ENCODE data around the gene PRKCA.

PRKCA gene

DNA sequence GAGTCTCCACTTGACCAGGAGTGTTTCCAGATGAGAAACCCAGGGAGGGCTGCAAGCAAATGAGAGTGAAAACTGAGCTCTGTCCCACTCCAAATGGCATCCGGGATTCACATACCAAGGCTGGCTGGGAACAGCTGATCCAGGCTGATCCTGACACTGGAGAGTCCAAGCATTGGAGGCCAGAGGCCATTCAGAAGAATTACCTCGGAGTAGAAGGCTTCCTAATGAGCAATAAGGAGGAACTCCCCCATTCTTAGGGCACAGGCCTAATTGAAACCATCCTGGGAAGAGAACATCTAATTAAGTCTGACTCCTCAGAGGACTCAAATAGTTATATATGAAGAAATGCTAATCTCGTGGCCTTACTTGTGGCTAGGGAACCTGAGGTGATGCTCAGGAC, 142.8 kb downstream of the PRKCA start:
- Histone ChIP-seq H4K20me1 (ENCODE audit: insufficient read depth, low read length, poor library complexity, severe bottlenecking) (no peaks in the 10 kb centered on the region), H3K36me3 (ENCODE audit: insufficient read depth, low read length) (no peaks in the 10 kb centered on the region), H2AFZ (ENCODE audit: low read length) (no peak overlapping the region), H3K9me2 (replicated peaks; ENCODE audit: low read depth, low read length) (no peaks in the 10 kb centered on the region), H3K9me3 (ENCODE audit: insufficient read depth, low read depth, low read length) (no peaks in the 10 kb centered on the region), H3K9ac (ENCODE audit: low read depth, low read length, poor library complexity, severe bottlenecking) (no peak overlapping the region), H3K4me2 (ENCODE audit: low read depth, low read length, poor library complexity, severe bottlenecking) (no peak overlapping the region), H3K4me3 (ENCODE audit: low read length, poor library complexity, severe bottlenecking) (no peak overlapping the region), H3K27me3 (ENCODE audit: insufficient read depth, low read length, poor library complexity, severe bottlenecking) (no peaks in the 10 kb centered on the region), H3K79me2 (ENCODE audit: insufficient read depth, low read length) (no peaks in the 10 kb centered on the region), H3K4me1 (ENCODE audit: insufficient read depth, low read length, poor library complexity, severe bottlenecking) (no peaks in the 10 kb centered on the region), H3F3A (ENCODE audit: low read depth) (no peaks in the 10 kb centered on the region)
- TF ChIP-seq EZH2phosphoT487 (IDR thresholded peaks at IDR 0.05; ENCODE audit: borderline replicate concordance), result no peak

DNA sequence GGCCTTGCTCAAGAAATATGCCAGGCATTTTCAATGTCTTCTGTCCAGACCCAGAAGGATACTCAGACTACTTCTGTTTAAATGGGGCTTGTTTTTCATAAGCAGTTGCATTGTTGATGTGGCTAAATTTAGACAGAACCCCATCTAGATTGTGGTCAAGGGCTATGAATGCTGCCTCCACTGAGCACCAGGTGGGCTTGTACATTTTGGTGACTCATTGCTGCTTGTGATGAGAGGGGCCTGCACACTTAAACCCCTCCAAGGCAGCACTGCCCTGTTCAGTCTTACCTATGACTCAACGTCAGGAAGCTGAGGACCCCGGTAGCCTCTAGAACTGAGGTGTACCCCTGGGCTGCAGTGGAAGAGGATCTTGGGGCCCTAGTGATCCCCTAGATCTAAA, 144.0 kb downstream of the PRKCA start:
- no peak for TF ChIP-seq EZH2phosphoT487 (IDR thresholded peaks at IDR 0.05; ENCODE audit: borderline replicate concordance)
- TF ChIP-seq, protein P1, sequence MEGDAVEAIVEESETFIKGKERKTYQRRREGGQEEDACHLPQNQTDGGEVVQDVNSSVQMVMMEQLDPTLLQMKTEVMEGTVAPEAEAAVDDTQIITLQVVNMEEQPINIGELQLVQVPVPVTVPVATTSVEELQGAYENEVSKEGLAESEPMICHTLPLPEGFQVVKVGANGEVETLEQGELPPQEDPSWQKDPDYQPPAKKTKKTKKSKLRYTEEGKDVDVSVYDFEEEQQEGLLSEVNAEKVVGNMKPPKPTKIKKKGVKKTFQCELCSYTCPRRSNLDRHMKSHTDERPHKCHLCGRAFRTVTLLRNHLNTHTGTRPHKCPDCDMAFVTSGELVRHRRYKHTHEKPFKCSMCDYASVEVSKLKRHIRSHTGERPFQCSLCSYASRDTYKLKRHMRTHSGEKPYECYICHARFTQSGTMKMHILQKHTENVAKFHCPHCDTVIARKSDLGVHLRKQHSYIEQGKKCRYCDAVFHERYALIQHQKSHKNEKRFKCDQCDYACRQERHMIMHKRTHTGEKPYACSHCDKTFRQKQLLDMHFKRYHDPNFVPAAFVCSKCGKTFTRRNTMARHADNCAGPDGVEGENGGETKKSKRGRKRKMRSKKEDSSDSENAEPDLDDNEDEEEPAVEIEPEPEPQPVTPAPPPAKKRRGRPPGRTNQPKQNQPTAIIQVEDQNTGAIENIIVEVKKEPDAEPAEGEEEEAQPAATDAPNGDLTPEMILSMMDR (conservative IDR thresholded peaks at IDR 0.05; ENCODE audit: low read length), result no peak
- H3K9ac ChIP-seq (ENCODE audit: low read depth, low read length, poor library complexity, severe bottlenecking), result no peak overlapping the region
- no peaks in the 10 kb centered on the region for H3K9me3 ChIP-seq (ENCODE audit: insufficient read depth, low read depth, low read length)
- no peaks in the 10 kb centered on the region for H3F3A ChIP-seq (ENCODE audit: low read depth)
- no peaks in the 10 kb centered on the region for H3K9me2 ChIP-seq (replicated peaks; ENCODE audit: low read depth, low read length)
- H4K20me1 ChIP-seq (ENCODE audit: insufficient read depth, low read length, poor library complexity, severe bottlenecking), result no peaks in the 10 kb centered on the region
- no peaks in the 10 kb centered on the region for H3K79me2 ChIP-seq (ENCODE audit: insufficient read depth, low read length)
- H3K27me3 ChIP-seq (ENCODE audit: insufficient read depth, low read length, poor library complexity, severe bottlenecking), result no peaks in the 10 kb centered on the region
- H3K4me1 ChIP-seq (ENCODE audit: insufficient read depth, low read length, poor library complexity, severe bottlenecking), result no peaks in the 10 kb centered on the region
- no peak overlapping the region for H3K4me3 ChIP-seq (ENCODE audit: low read length, poor library complexity, severe bottlenecking)
- H3K36me3 ChIP-seq (ENCODE audit: insufficient read depth, low read length), result no peaks in the 10 kb centered on the region
- H3K4me2 ChIP-seq (ENCODE audit: low read depth, low read length, poor library complexity, severe bottlenecking), result no peak overlapping the region
- no peak overlapping the region for H2AFZ ChIP-seq (ENCODE audit: low read length)

DNA sequence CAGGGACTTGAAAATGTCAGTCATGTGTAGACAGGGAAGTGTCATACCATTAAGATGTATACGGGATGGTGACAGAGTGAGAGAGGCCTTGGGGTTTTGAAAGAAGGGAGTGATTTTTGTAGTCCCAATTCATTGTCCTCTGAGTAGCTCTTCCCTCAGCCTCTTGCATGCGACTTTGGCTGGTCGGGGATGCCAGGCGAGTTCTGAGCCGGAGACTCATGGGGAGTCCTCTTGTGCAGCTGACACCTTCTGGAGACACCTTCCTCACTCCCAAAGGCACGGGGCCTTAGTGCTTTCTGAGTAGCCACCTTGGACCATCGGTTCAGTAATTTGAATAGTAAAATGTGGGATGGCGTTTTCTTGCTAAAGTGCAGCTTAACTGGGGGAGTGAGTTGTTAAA, 144.7 kb downstream of the PRKCA start:
- Histone ChIP-seq H3K79me2 (ENCODE audit: insufficient read depth, low read length) (no peaks in the 10 kb centered on the region), H3K27me3 (ENCODE audit: insufficient read depth, low read length, poor library complexity, severe bottlenecking) (no peaks in the 10 kb centered on the region), H3K4me2 (ENCODE audit: low read depth, low read length, poor library complexity, severe bottlenecking) (no peak overlapping the region)

More for the DNA sequence above, 144.7 kb downstream of the PRKCA start:
- no peaks in the 10 kb centered on the region for H3K4me1 ChIP-seq (ENCODE audit: insufficient read depth, low read length, poor library complexity, severe bottlenecking)
- H3F3A ChIP-seq (ENCODE audit: low read depth), result no peaks in the 10 kb centered on the region
- H3K36me3 ChIP-seq (ENCODE audit: insufficient read depth, low read length), result no peaks in the 10 kb centered on the region
- H3K9me3 ChIP-seq (ENCODE audit: insufficient read depth, low read depth, low read length), result no peaks in the 10 kb centered on the region
- TF ChIP-seq, protein P1 (conservative IDR thresholded peaks at IDR 0.05; ENCODE audit: low read length), result no peak
- no peak for TF ChIP-seq EZH2phosphoT487 (IDR thresholded peaks at IDR 0.05; ENCODE audit: borderline replicate concordance)
- H3K9me2 ChIP-seq (replicated peaks; ENCODE audit: low read depth, low read length), result no peaks in the 10 kb centered on the region
- H3K9ac ChIP-seq (ENCODE audit: low read depth, low read length, poor library complexity, severe bottlenecking), result no peak overlapping the region
- H3K4me3 ChIP-seq (ENCODE audit: low read length, poor library complexity, severe bottlenecking), result no peak overlapping the region
- H4K20me1 ChIP-seq (ENCODE audit: insufficient read depth, low read length, poor library complexity, severe bottlenecking), result no peaks in the 10 kb centered on the region
- H2AFZ ChIP-seq (ENCODE audit: low read length), result no peak overlapping the region
